GM12872 (cell line): ENCODE data around the gene LXN.

Source experiments
- CTCF ChIP-seq: IDR thresholded peaks from 3 replicates; pipeline ENCODE4 v1.5.1; 2011; ENCODE audit warnings: low read depth, mild to moderate bottlenecking, low read length, moderate library complexity; ENCODE audit not compliant: insufficient read depth

LXN gene

GRCh38 chr3:158651192-158651591 is 21.3 kb downstream of the LXN start:
- TF ChIP-seq CTCF, result no peak

GRCh38 chr3:158649791-158650190 is 22.7 kb downstream of the LXN start:
- no peak for TF ChIP-seq CTCF

GRCh38 chr3:158644345-158644908 is 28.0 kb downstream of the LXN start, which contains the start of gene GFM1:
TSS of gene GFM1 (plus strand) at chr3:158644527. CDS start at chr3:158644635, 108 bp downstream.
- TF ChIP-seq CTCF, result peak; percentile 99

GRCh38 chr3:158642474-158643210 is 29.8 kb downstream of the LXN start:
- no peak for TF ChIP-seq CTCF

- no peak for TF ChIP-seq CTCF
Measured at GRCh38 chr3:158642005-158642404, 30.4 kb downstream of the LXN start.

- TF ChIP-seq CTCF, result no peak
Measured at GRCh38 chr3:158640646-158641045, 31.8 kb downstream of the LXN start.

- no peak for TF ChIP-seq CTCF
Measured at GRCh38 chr3:158631981-158632380, 40.5 kb downstream of the LXN start.
